ENCODE results near the gene CKS2.

Gene CKS2

GRCh38 chr9:89351584-89352300, 40.7 kb downstream of the CKS2 start:
- no peak for DNase-seq

GRCh38 chr9:89352451-89352850, 41.5 kb downstream of the CKS2 start:
- no peak for DNase-seq

DNA sequence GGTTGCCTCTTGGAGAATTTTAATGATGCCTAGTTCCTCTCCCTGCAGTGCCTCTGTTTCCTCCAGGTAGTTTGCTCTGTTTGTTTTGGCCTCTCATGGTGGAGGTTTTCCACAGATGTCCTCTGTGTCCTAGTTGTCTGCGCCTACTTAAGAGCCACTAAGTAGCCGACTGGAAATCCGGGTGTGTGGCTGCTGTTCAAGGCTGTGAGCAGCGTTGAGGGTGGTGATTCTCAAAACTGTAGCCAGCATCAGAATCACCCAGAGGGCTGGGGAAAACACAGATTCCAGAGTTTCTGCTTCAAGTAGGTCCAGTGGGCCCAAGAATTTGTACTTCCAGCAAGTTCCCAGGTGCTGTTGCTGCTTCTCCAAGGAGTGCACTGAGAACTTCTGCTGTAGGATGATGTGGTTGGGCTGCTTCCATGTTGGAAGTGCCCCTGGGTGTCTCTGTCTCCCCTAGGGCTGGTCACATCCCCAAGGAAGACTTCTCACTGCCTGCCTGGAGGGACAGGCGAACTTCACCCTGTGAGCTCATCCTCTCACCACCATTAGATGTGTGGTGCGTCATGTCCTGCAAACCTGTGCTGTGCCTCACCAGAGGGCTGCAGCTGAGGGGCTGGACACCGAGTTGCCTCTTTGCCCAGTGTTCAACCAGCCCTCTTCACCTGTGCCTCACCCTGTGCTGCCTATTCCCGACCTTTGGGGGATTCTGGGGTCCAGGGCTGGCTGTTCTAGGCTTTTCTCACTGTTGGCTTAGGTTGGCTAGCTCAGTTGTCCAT, 42.1 kb downstream of the CKS2 start:
- no peak for DNase-seq

DNA sequence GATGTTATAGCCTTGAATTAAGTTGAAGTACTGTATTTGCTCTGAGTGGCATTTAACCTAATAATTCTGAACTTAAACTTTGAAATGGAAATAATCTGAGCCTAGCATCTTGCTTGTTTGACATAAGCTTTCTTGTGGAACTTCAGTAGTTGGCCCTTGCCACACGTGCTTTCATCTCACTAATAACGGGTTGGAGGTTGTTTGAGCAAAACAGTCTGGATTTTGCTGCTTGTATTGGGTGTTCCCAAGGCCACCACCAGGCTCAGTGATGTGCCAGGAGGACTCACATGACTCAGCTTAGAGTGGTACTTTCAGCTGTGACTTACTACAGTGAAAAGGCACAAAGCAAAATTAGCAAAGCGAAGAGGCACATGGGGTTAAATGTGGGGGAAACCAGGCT, 43.0 kb downstream of the CKS2 start:
- no peak for DNase-seq

DNA sequence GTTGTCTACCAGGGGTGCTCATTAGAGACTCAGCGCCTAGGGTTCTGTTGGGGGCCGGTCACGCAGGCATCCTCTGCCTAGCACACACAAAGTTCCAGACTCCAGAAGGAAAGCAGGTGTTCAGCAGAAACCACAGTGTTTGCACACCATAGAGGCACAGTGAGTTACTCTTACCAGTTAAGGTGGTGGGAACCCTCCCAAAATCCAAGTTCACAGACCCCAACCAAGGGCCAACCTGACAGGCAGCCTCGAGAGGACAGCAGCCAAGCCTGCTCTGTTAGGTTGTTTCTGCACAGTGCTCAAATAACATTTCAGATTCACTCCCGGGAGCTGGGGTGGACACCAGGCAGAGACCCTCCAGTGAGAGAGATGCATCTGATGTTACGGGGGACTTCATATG, 43.5 kb downstream of the CKS2 start:
- no peak for DNase-seq

- no peak for DNase-seq
Observed at GRCh38 chr9:89356782-89357181, 45.8 kb downstream of the CKS2 start.

DNA sequence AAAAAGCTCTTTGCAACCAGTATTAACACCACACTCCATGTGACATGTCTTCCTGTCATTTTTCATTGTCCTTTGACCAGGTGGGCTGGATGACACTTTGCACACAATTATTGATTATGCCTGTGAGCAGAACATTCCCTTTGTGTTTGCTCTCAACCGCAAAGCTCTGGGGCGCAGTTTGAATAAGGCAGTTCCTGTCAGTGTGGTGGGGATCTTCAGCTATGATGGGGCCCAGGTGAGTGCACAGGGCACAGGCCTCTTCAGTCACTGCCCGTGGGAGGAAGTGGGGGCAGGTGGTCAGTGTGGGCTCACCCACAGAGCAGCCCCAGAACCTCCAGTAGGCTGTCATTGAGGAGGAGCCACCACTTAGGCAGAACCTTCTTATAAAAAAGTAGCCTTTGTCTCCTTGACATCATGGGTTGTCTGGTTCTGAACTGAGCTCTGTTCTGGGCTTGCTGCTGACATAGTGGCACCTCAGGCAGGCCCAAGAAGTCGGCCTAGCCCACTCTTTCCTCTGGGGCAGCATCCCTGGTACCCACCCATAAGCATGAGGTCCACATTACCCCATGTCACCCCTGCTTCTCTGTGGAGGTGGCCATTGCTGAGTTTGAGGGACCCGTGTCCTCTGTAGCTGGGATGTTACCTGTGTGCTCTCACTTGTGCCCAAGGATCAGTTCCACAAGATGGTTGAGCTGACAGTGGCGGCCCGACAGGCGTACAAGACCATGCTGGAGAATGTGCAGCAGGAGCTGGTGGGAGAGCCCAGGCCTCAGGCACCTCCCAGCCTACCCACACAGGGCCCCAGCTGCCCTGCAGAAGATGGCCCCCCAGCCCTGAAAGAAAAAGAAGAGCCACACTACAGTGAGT, 46.6 kb downstream of the CKS2 start:
- DNase-seq, result no peak

DNA sequence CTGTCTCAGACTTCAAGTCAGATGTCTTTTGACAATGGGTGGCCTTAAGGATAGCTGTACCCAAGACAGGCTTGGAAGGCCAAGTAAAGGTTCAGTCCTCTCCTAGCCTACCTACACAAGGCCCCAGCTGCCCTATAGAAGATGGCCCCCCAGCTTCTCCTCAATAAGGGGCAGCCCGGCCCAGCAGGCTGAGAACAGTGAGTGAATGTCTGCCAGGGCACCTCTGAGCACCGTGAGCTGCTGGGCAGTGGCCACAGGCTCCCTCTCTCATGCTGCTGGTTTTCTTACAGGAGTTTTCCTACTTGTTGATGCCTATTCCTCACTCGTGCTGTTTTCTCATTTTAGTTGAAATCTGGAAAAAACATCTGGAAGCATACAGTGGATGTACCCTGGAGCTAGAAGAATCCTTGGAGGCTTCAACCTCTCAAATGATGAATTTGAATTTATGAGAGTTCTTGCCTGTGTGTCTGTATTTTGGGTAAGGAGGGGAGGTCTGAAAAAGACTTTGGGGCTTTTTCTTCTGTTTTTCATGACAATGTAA, 47.5 kb downstream of the CKS2 start:
- DNase-seq, result no peak

DNA sequence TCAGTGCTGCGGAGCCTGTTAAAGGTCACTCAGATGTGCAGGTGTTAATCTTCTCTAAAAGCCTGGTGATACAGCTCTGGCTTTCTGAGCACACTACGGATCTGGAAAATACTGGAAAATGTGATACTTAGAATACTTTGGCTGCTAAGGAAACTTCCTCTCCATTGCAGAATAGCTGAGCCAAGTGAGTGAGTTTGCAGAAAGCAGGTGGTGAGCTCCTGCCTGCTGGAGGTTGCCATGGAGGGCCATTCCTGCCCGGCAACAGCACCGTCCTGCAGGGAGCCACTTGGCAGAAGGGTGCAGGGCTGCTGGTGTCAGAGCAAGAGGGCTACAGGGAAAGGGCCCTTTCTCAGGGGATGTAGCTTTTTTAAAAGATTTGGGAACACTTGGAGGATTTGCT, 48.0 kb downstream of the CKS2 start:
- no peak for DNase-seq

DNA sequence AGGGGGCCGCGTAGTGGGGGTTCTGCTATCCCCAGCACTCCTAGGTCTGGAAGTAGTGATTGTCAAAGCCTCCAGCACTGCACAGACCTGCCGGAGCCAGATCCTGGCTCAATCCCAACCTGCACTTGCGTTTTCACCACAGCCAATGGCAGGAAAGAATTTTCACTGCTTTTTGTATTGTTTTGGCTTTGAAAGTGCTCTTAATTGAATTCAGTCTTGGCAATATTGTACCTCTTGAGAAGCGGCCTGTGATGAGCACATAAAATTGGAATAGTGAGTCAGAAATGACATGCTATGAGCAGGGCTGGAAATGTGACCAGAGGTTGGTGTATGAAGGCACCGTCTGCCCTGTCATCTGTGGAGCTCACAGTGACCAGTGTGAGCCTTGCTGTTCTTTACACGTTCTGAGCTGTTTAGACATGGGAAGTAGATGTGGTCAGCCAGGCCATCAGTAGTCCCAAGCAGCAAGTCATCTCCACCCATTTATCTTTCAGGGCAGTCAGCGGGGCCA, 48.8 kb downstream of the CKS2 start:
- no peak for DNase-seq

- no peak for DNase-seq
Observed at GRCh38 chr9:89360465-89360864, 49.5 kb downstream of the CKS2 start.

DNA sequence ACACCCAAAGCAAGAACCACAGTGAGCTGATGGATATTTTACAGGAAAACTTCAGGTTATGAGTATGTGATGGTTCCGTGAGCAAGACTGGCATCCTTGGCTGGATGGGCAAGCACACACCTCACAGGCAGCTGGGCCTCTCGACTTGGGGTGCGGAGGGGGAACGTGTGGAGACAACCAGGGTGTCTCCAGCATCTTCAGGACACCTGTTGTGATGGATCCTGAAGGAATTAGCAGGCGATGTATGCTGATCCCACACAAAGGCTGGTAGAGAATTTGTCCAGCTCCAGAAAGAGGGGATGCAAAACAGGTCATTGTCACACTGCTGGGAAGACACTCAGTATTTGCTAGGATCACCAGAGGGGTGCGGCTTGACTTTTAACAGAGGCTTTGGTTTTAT, 50.0 kb downstream of the CKS2 start:
- DNase-seq, result no peak

DNA sequence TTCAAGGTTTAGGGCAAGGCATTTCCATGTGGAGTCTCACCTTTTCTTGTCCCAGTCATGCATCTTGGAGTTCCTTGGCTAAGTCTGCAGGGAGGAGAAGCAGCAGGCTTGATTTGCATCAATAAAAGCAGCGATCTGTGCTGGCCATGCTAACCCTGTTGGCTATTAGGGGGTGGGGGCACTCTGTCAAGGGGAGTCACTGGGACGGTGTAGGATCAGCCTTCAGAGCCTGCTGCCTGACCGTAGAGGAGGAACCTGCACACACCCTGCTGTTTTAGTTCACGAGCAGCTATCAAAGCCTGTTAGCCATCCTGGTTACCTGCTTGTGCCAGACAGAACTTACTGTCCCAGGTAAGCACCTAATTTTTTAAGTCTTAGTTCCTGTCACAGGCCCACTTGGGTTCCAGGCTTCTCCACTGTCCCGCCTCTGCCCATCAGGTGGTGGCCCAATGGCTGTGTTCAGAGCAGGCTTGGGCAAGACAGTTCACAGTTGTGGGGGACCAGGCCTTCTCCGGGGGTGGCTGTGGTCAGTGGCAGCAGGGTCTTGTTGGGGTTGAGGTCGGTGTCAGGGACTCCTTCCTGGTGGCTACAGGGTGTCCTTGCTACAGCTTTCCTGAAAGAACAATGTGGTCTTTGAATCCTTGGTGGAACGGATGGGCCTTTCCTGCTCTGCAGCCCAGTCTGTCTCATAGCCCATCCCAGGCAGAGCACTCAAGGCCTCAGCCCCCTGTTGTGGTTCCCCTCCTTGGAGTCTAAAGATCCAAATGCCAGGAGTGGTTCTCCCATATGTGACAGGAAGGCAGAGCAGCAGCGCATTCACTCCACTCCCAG, 51.0 kb downstream of the CKS2 start:
- DNase-seq, result no peak

DNA sequence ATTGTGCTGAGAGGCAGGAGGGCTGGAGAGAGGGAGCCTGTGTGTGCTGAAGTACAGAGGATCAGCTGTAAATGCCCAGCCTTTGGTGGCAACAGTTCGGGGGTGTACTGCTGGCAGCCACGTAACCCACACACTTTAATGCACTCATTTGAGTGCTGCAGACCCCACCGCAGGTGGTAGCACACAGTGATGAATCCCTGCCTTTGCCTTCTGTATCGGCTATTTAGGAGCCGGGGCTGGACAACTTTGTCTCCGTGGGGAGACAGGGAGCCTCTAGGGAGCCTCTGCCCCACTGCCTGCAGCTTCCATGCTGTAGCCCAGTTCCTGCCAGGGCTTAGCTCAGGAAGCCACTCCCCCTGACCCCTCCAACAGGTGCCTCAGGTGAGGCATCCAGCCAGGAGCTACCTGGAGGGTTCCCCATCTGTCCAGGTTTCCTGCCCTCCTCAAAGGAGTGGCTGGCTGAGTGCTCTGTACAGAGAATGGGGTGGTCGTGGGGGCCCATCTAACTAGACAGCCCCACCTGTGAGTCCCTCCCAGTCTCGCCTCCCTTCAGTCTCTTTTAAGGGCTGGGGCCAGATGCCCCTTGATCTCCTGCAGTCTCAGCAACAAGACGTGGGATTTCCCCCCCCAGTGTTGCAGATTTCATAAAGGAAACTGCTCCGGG, 51.8 kb downstream of the CKS2 start:
- no peak for DNase-seq

- no peak for DNase-seq
Observed at GRCh38 chr9:89363311-89363670, 52.3 kb downstream of the CKS2 start.

GRCh38 chr9:89363921-89364665, 53.1 kb downstream of the CKS2 start:
- DNase-seq, result no peak

DNA sequence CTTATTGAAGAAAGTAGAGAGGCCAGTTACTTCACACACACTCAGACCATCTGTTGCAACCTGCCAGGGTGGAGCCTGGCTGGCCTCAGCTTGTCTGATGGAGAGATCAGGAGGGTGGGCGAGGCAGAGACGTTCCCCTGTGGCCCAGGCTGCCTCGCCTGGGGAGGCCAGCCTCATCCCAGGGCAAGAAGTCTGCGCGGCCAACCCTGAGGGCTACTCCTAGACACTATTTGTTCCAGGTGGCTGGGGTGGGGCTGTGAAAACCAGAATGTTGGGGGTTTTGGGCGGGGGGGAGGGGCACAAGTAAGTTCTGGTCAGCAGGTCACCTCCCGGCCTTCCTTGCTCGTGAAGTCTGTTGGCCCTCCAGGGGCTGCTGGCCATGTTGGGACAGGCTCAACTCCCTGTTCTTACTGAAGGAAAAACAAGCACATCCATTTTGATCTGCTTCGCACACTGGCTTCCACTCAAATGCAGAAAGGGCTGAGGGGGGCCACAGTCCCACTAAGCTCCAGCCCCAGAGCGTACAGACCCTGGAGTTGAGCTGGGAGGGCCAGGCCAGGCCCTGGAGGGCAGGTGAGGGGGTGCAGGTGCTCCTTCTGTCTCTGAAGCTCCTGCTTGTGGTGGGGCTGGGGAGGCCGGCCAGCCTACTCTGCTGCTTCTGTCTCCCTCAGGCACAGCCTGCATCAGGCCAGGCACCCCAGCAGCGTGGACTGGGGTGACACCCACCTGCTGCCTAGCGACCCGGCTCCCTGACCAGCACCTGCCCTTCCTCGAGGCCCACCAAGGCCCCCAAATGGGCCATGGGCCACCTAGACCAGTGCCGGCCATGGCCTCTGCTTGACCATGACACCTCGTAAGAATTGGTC, 53.9 kb downstream of the CKS2 start:
- DNase-seq, result no peak

DNA sequence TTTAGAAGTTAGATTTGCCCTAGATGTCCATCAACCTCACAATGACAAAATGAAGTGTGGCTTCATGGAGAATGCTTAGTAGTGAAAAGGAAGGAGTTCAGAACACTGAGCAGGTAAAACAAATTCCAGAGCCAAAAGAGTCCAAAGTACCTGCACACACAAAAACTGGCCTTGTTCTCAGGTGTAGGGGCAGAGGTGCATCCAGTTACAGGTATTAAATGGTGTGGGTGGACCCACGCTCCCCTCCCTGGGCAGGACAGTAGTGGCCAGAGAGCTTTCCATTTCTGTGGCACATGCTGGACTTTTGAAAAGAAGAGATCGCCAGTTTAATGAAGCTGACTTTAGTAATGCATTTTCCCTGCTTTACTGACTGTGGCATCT, 54.5 kb downstream of the CKS2 start:
- no peak for DNase-seq
